Fibroblast of gingiva (primary cell): Measurements from ENCODE around the gene ULBP1.
"Not testable (repeated sequence)": the region's sequence is repeated elsewhere in the genome, so short reads cannot be mapped to it uniquely, and the experiment has no call there.

ENCODE experiments used
- DNase-seq: peaks from one replicate; pipeline ENCODE4 v3.0.0-alpha.2; 2011; ENCODE audit warnings: low read depth

Gene ULBP1

GRCh38 chr6:150005761-150006651 is 42.3 kb downstream of the ULBP1 start:
- no peak for DNase-seq

GRCh38 chr6:150006961-150007464 is 43.3 kb downstream of the ULBP1 start:
- no peak for DNase-seq

GRCh38 chr6:150008588-150008987 is 44.8 kb downstream of the ULBP1 start:
- DNase-seq, result no peak

GRCh38 chr6:150012846-150013784 is 49.4 kb downstream of the ULBP1 start:
- DNase-seq, result not testable (repeated sequence)

GRCh38 chr6:150013785-150014622 is 50.3 kb downstream of the ULBP1 start:
- not testable (repeated sequence) for DNase-seq

GRCh38 chr6:150014623-150015280 is 51.0 kb downstream of the ULBP1 start:
- not testable (repeated sequence) for DNase-seq

GRCh38 chr6:150015281-150016001 is 51.7 kb downstream of the ULBP1 start:
- not testable (repeated sequence) for DNase-seq

- DNase-seq, result peak; percentile 66
Measured at GRCh38 chr6:150016324-150017185, 52.8 kb downstream of the ULBP1 start.

- DNase-seq, result not testable (repeated sequence)
Measured at GRCh38 chr6:150017186-150017521, 53.4 kb downstream of the ULBP1 start.

- no peak for DNase-seq
Measured at GRCh38 chr6:150018846-150019580, 55.3 kb downstream of the ULBP1 start.

GRCh38 chr6:150021870-150022269 is 58.1 kb downstream of the ULBP1 start:
- not testable (repeated sequence) for DNase-seq
